ENCODE measurements around the gene LYRM4.

LYRM4 gene

GRCh38 chr6:5192135-5192794, 68.5 kb downstream of the LYRM4 start:
- Histone ChIP-seq H3K4me1 (ENCODE audit: control insufficient read depth, insufficient read depth, low read length) (no peaks in the 10 kb centered on the region), H3K4me3 (ENCODE audit: low read length in 2 of 2) (no peak overlapping the region), H3K27ac (ENCODE audit: low read length) (no peak overlapping the region), H3K27me3 (ENCODE audit: control insufficient read depth in 1 of 2, insufficient read depth in 2 of 2, low read length in 2 of 2) (no peaks in the 10 kb centered on the region), H3K9me3 (ENCODE audit: control insufficient read depth in 2 of 2, low read length in 2 of 2) (no peaks in the 10 kb centered on the region), H3K36me3 (ENCODE audit: control insufficient read depth in 2 of 2, insufficient read depth in 2 of 2, low read length in 2 of 2) (peaks cover 0 to 2% of the 10 kb centered on the region in 2 donors), H3K9ac (ENCODE audit: low read length in 2 of 2) (no peak overlapping the region)

- no peaks in the 10 kb centered on the region for H3K9me3 ChIP-seq (ENCODE audit: control insufficient read depth in 2 of 2, low read length in 2 of 2)
- H3K4me3 ChIP-seq (ENCODE audit: low read length in 2 of 2), result no peak overlapping the region
- H3K9ac ChIP-seq (ENCODE audit: low read length in 2 of 2), result no peak overlapping the region
- no peak overlapping the region for H3K27ac ChIP-seq (ENCODE audit: low read length)
- no peaks in the 10 kb centered on the region for H3K4me1 ChIP-seq (ENCODE audit: control insufficient read depth, insufficient read depth, low read length)
- no peaks in the 10 kb centered on the region for H3K27me3 ChIP-seq (ENCODE audit: control insufficient read depth in 1 of 2, insufficient read depth in 2 of 2, low read length in 2 of 2)
- peaks cover 0 to 2% of the 10 kb centered on the region in 2 donors for H3K36me3 ChIP-seq (ENCODE audit: control insufficient read depth in 2 of 2, insufficient read depth in 2 of 2, low read length in 2 of 2)
Observed at GRCh38 chr6:5191722-5192121, 69.0 kb downstream of the LYRM4 start.

GRCh38 chr6:5191222-5191621, 69.5 kb downstream of the LYRM4 start:
- Histone ChIP-seq H3K9ac (ENCODE audit: low read length in 2 of 2) (no peak overlapping the region), H3K36me3 (ENCODE audit: control insufficient read depth in 2 of 2, insufficient read depth in 2 of 2, low read length in 2 of 2) (peaks cover 0 to 2% of the 10 kb centered on the region in 2 donors), H3K9me3 (ENCODE audit: control insufficient read depth in 2 of 2, low read length in 2 of 2) (no peaks in the 10 kb centered on the region), H3K27ac (ENCODE audit: low read length) (no peak overlapping the region), H3K4me1 (ENCODE audit: control insufficient read depth, insufficient read depth, low read length) (no peaks in the 10 kb centered on the region), H3K4me3 (ENCODE audit: low read length in 2 of 2) (no peak overlapping the region), H3K27me3 (ENCODE audit: control insufficient read depth in 1 of 2, insufficient read depth in 2 of 2, low read length in 2 of 2) (no peaks in the 10 kb centered on the region)

GRCh38 chr6:5190507-5190906, 70.2 kb downstream of the LYRM4 start:
- Histone ChIP-seq H3K9me3 (ENCODE audit: control insufficient read depth in 2 of 2, low read length in 2 of 2) (no peaks in the 10 kb centered on the region), H3K4me3 (ENCODE audit: low read length in 2 of 2) (no peak overlapping the region), H3K4me1 (ENCODE audit: control insufficient read depth, insufficient read depth, low read length) (no peaks in the 10 kb centered on the region), H3K27me3 (ENCODE audit: control insufficient read depth in 1 of 2, insufficient read depth in 2 of 2, low read length in 2 of 2) (no peaks in the 10 kb centered on the region), H3K9ac (ENCODE audit: low read length in 2 of 2) (no peak overlapping the region), H3K27ac (ENCODE audit: low read length) (no peak overlapping the region), H3K36me3 (ENCODE audit: control insufficient read depth in 2 of 2, insufficient read depth in 2 of 2, low read length in 2 of 2) (peaks cover 0 to under 1% of the 10 kb centered on the region in 2 donors)

- no peaks in the 10 kb centered on the region for H3K4me1 ChIP-seq (ENCODE audit: control insufficient read depth, insufficient read depth, low read length)
- no peak overlapping the region for H3K9ac ChIP-seq (ENCODE audit: low read length in 2 of 2)
- H3K36me3 ChIP-seq (ENCODE audit: control insufficient read depth in 2 of 2, insufficient read depth in 2 of 2, low read length in 2 of 2), result peaks cover 0 to 2% of the 10 kb centered on the region in 2 donors
- no peak overlapping the region for H3K4me3 ChIP-seq (ENCODE audit: low read length in 2 of 2)
- H3K9me3 ChIP-seq (ENCODE audit: control insufficient read depth in 2 of 2, low read length in 2 of 2), result no peaks in the 10 kb centered on the region
- no peaks in the 10 kb centered on the region for H3K27me3 ChIP-seq (ENCODE audit: control insufficient read depth in 1 of 2, insufficient read depth in 2 of 2, low read length in 2 of 2)
- H3K27ac ChIP-seq (ENCODE audit: low read length), result no peak overlapping the region
Observed at GRCh38 chr6:5188646-5189045, 72.1 kb downstream of the LYRM4 start.

GRCh38 chr6:5184878-5185277, 75.9 kb downstream of the LYRM4 start:
- H3K36me3 ChIP-seq (ENCODE audit: control insufficient read depth in 2 of 2, insufficient read depth in 2 of 2, low read length in 2 of 2), result peaks cover 0 to 2% of the 10 kb centered on the region in 2 donors
- H3K27ac ChIP-seq (ENCODE audit: low read length), result no peak overlapping the region
- H3K4me1 ChIP-seq (ENCODE audit: control insufficient read depth, insufficient read depth, low read length), result no peaks in the 10 kb centered on the region
- H3K4me3 ChIP-seq (ENCODE audit: low read length in 2 of 2), result no peak overlapping the region
- no peaks in the 10 kb centered on the region for H3K9me3 ChIP-seq (ENCODE audit: control insufficient read depth in 2 of 2, low read length in 2 of 2)
- H3K27me3 ChIP-seq (ENCODE audit: control insufficient read depth in 1 of 2, insufficient read depth in 2 of 2, low read length in 2 of 2), result no peaks in the 10 kb centered on the region
- H3K9ac ChIP-seq (ENCODE audit: low read length in 2 of 2), result no peak overlapping the region

- Histone ChIP-seq H3K4me3 (ENCODE audit: low read length in 2 of 2) (no peak overlapping the region), H3K27ac (ENCODE audit: low read length) (no peak overlapping the region), H3K9ac (ENCODE audit: low read length in 2 of 2) (no peak overlapping the region), H3K9me3 (ENCODE audit: control insufficient read depth in 2 of 2, low read length in 2 of 2) (no peaks in the 10 kb centered on the region), H3K36me3 (ENCODE audit: control insufficient read depth in 2 of 2, insufficient read depth in 2 of 2, low read length in 2 of 2) (peaks cover 0 to 2% of the 10 kb centered on the region in 2 donors), H3K4me1 (ENCODE audit: control insufficient read depth, insufficient read depth, low read length) (no peaks in the 10 kb centered on the region), H3K27me3 (ENCODE audit: control insufficient read depth in 1 of 2, insufficient read depth in 2 of 2, low read length in 2 of 2) (no peaks in the 10 kb centered on the region)
Observed at GRCh38 chr6:5184218-5184617, 76.5 kb downstream of the LYRM4 start.

GRCh38 chr6:5181510-5182317, 79.0 kb downstream of the LYRM4 start:
- Histone ChIP-seq H3K4me1 (ENCODE audit: control insufficient read depth, insufficient read depth, low read length) (no peaks in the 10 kb centered on the region), H3K36me3 (ENCODE audit: control insufficient read depth in 2 of 2, insufficient read depth in 2 of 2, low read length in 2 of 2) (peaks cover 0 to 2% of the 10 kb centered on the region in 2 donors), H3K27me3 (ENCODE audit: control insufficient read depth in 1 of 2, insufficient read depth in 2 of 2, low read length in 2 of 2) (no peaks in the 10 kb centered on the region), H3K27ac (ENCODE audit: low read length) (no peak overlapping the region), H3K9me3 (ENCODE audit: control insufficient read depth in 2 of 2, low read length in 2 of 2) (no peaks in the 10 kb centered on the region), H3K9ac (ENCODE audit: low read length in 2 of 2) (no peak overlapping the region), H3K4me3 (ENCODE audit: low read length in 2 of 2) (no peak overlapping the region)

GRCh38 chr6:5180636-5181035, 80.1 kb downstream of the LYRM4 start:
- Histone ChIP-seq H3K4me3 (ENCODE audit: low read length in 2 of 2) (no peak overlapping the region), H3K27me3 (ENCODE audit: control insufficient read depth in 1 of 2, insufficient read depth in 2 of 2, low read length in 2 of 2) (no peaks in the 10 kb centered on the region), H3K27ac (ENCODE audit: low read length) (no peak overlapping the region), H3K9me3 (ENCODE audit: control insufficient read depth in 2 of 2, low read length in 2 of 2) (no peaks in the 10 kb centered on the region), H3K36me3 (ENCODE audit: control insufficient read depth in 2 of 2, insufficient read depth in 2 of 2, low read length in 2 of 2) (peaks cover 0 to 2% of the 10 kb centered on the region in 2 donors), H3K4me1 (ENCODE audit: control insufficient read depth, insufficient read depth, low read length) (no peaks in the 10 kb centered on the region), H3K9ac (ENCODE audit: low read length in 2 of 2) (no peak overlapping the region)

- Histone ChIP-seq H3K36me3 (ENCODE audit: control insufficient read depth in 2 of 2, insufficient read depth in 2 of 2, low read length in 2 of 2) (no peaks in the 10 kb centered on the region), H3K4me1 (ENCODE audit: control insufficient read depth, insufficient read depth, low read length) (no peaks in the 10 kb centered on the region), H3K4me3 (ENCODE audit: low read length in 2 of 2) (no peak overlapping the region), H3K9ac (ENCODE audit: low read length in 2 of 2) (no peak overlapping the region), H3K27me3 (ENCODE audit: control insufficient read depth in 1 of 2, insufficient read depth in 2 of 2, low read length in 2 of 2) (no peaks in the 10 kb centered on the region), H3K9me3 (ENCODE audit: control insufficient read depth in 2 of 2, low read length in 2 of 2) (no peaks in the 10 kb centered on the region), H3K27ac (ENCODE audit: low read length) (no peak overlapping the region)
Observed at GRCh38 chr6:5179917-5180316, 80.8 kb downstream of the LYRM4 start.

- H3K9ac ChIP-seq (ENCODE audit: low read length in 2 of 2), result no peak overlapping the region
- no peaks in the 10 kb centered on the region for H3K4me1 ChIP-seq (ENCODE audit: control insufficient read depth, insufficient read depth, low read length)
- no peaks in the 10 kb centered on the region for H3K9me3 ChIP-seq (ENCODE audit: control insufficient read depth in 2 of 2, low read length in 2 of 2)
- H3K36me3 ChIP-seq (ENCODE audit: control insufficient read depth in 2 of 2, insufficient read depth in 2 of 2, low read length in 2 of 2), result no peaks in the 10 kb centered on the region
- no peak overlapping the region for H3K4me3 ChIP-seq (ENCODE audit: low read length in 2 of 2)
- H3K27me3 ChIP-seq (ENCODE audit: control insufficient read depth in 1 of 2, insufficient read depth in 2 of 2, low read length in 2 of 2), result no peaks in the 10 kb centered on the region
- H3K27ac ChIP-seq (ENCODE audit: low read length), result no peak overlapping the region
Observed at GRCh38 chr6:5178806-5179205, 81.9 kb downstream of the LYRM4 start.

All from stomach smooth muscle (tissue), 2 donors.